Sigmoid colon (tissue), 7 donors: ENCODE data around the gene DPP6. TPM values are rescaled to one million over a fixed set of nuclear protein-coding genes. Genes with fewer than 3 reads are reported as not detected.
"Not testable (repeated sequence)": the region's sequence is repeated elsewhere in the genome, so short reads cannot be mapped to it uniquely, and the experiment has no call there.

Experiments used
- DNase-seq: peaks from one replicate; pipeline ENCODE4 v3.0.0-alpha.2; 2019
- H3K27ac ChIP-seq, 4 donors: fragments of 200-600 bp; sonication (generic); one replicate each; pipeline ENCODE4 v1.5.1; 2016 to 2019; ENCODE audit warnings: mild to moderate bottlenecking in 1 of 4
- H3K27me3 ChIP-seq, 3 donors: fragments of 200-600 bp; sonication (generic); one replicate each; pipeline ENCODE4 v1.5.1; 2019; ENCODE audit warnings: mild to moderate bottlenecking in 1 of 3
- H3K36me3 ChIP-seq, 4 donors: fragments of 200-600 bp; sonication (generic); one replicate each; pipeline ENCODE4 v1.5.1; 2016 to 2019
- H3K4me1 ChIP-seq, 4 donors: fragments of 200-600 bp; sonication (generic); one replicate each; pipeline ENCODE4 v1.5.1; 2017 to 2019
- H3K4me3 ChIP-seq, 4 donors: fragments of 200-600 bp; sonication (generic); one replicate each; pipeline ENCODE4 v1.5.1; 2017 to 2019; ENCODE audit warnings: mild to moderate bottlenecking in 2 of 4, moderate library complexity in 1 of 4
- H3K9me3 ChIP-seq, 4 donors: fragments of 200-600 bp in 3 of 4; sonication (generic) in 3 of 4; one replicate each; pipeline versions ENCODE4 v1.5.1 to v1.6.1; 2013 to 2019
- EP300 ChIP-seq, 4 donors: sonication (generic); formaldehyde crosslinking; IDR thresholded peaks; one replicate each; pipeline ENCODE4 v1.6.1; 2017; ENCODE audit warnings: antibody characterized with exemption in 4 of 4
- POLR2A ChIP-seq, 2 donors: fragments of 450-650 bp; IDR thresholded peaks; one replicate each; pipeline ENCODE4 v1.6.1; 2016; ENCODE audit warnings: antibody characterized with exemption in 2 of 2, mild to moderate bottlenecking in 2 of 2, moderate library complexity in 2 of 2
- POLR2AphosphoS5 ChIP-seq, 4 donors: sonication (generic); formaldehyde crosslinking; IDR thresholded peaks; one replicate each; pipeline ENCODE4 v1.6.1; 2017; ENCODE audit warnings: antibody characterized with exemption in 4 of 4
- WGBS, 2 donors: extraction: QIAGEN DNeasy Blood & Tissue Kit; methylation state at CpG; one replicate each; pipeline ENCODE4 v1.1.7; 2013; 5-methylcytosine and 5-hydroxymethylcytosine counted together
- intact Hi-C: fragments of 100-400 bp; cut with DNase I; formaldehyde crosslinking; loops from one replicate; pipeline ENCODE4 v1.15.1; 2023
- polyA plus RNA-seq, 3 donors: library from polyadenylated mRNA; stranded (reverse); fragments of 200-250 nt; gene quantifications; one replicate each; pipeline ENCODE4 v1.2.3, GENCODE V29; 2013
- total RNA-seq, 4 donors: library from RNA; depleted of rRNA; stranded (reverse); fragments of >200 nt; gene quantifications; one replicate each; pipeline ENCODE4 v1.1.0, GENCODE V29; 2016
- TF ChIP-seq, protein P1 (sequence below), 4 experiments: fragments of 450-650 bp in 3 of 4; fragments of 200-600 bp in 1 of 4; IDR thresholded peaks; one replicate each; pipeline ENCODE4 v1.5.1; 2016 to 2019; ENCODE audit warnings: antibody characterized with exemption in 4 of 4, mild to moderate bottlenecking in 3 of 4, moderate library complexity in 2 of 4
- donor health status: healthy with polysubstance abuse.
- donor health status: Bipolar disorder and iron deficiency.
- donor health status: healthy.

The DPP6 gene
- total and polyA plus RNA-seq, 7 donors, result 1.2 to 53.2 (median 41.0) TPM; not detected in 1

DNA sequence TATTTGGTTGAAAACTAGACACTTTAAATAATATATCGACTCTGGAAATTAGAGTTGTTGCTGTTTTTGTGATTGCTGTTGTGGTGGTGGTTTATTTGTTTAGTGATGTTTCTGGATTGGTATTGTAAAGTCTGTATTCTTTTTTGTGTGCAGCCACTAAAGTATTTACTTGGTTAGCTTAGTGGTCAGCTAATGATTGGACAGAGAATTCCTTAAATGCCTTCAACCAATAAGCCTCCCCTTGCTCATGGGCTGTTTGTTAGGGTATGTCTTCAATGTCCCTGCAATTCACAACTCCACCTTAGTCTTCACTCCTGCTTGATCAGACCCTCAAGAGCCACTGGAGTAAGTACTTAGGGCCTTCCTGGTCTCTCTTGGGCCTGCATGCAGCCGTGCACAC, 879.7 kb downstream of the DPP6 start:
- DNase-seq, result no peak
- Histone ChIP-seq H3K36me3 (no peaks in the 10 kb centered on the region), H3K4me1 (peaks cover 0 to 14% (median 8%) of the 10 kb centered on the region in 4 donors), H3K27me3 (no peaks in the 10 kb centered on the region), H3K4me3 (no peak overlapping the region), H3K27ac (no peak overlapping the region), H3K9me3 (peaks cover 0 to 5% (median 0%) of the 10 kb centered on the region in 4 donors)
- intact Hi-C loops, result no loop called here
- 85 to 88% methylated on average over 2 of the region's 2 CpGs for WGBS, 2 donors
- TF ChIP-seq POLR2AphosphoS5 (IDR thresholded peaks at IDR 0.05), result no peak
- TF ChIP-seq EP300 (IDR thresholded peaks at IDR 0.05), result no peak
- TF ChIP-seq POLR2A (IDR thresholded peaks at IDR 0.05), result no peak
- TF ChIP-seq, protein P1, sequence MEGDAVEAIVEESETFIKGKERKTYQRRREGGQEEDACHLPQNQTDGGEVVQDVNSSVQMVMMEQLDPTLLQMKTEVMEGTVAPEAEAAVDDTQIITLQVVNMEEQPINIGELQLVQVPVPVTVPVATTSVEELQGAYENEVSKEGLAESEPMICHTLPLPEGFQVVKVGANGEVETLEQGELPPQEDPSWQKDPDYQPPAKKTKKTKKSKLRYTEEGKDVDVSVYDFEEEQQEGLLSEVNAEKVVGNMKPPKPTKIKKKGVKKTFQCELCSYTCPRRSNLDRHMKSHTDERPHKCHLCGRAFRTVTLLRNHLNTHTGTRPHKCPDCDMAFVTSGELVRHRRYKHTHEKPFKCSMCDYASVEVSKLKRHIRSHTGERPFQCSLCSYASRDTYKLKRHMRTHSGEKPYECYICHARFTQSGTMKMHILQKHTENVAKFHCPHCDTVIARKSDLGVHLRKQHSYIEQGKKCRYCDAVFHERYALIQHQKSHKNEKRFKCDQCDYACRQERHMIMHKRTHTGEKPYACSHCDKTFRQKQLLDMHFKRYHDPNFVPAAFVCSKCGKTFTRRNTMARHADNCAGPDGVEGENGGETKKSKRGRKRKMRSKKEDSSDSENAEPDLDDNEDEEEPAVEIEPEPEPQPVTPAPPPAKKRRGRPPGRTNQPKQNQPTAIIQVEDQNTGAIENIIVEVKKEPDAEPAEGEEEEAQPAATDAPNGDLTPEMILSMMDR (IDR thresholded peaks at IDR 0.05), result no peak

DNA sequence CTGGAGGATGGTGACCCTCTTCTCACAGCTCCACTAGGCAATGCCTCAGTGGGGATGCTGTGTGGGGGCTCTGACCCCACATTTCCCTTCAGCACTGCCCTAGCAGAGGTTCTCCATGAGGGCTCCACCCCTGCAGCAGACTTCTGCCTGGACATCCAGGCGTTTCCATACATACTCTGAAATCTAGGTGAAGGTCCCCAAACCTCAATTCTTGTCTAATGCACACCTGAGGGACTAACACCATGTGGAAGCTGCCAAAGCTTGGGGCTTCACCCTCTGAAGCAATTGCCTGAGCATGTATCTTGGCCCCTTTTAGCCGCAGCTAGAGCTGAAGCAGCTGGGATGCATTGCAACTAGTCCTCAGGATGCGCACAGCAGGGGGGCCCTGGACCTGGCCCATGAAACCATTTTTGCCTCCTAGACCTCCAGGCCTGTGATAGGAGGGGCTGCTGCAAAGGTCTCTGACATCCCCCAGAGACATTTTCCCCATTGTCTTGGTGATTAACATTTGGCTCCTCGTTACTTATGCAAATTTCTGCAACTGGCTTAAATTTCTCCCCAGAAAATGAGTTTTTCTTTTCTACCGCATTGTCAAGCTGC, 882.3 kb downstream of the DPP6 start:
- H3K27me3 ChIP-seq, H3K27ac ChIP-seq, DNase-seq, H3K4me3 ChIP-seq, H3K9me3 ChIP-seq, H3K4me1 ChIP-seq, intact Hi-C loops, H3K36me3 ChIP-seq: not testable (repeated sequence)
- 90 to 95% methylated on average over 5 of the region's 5 CpGs for WGBS, 2 donors

DNA sequence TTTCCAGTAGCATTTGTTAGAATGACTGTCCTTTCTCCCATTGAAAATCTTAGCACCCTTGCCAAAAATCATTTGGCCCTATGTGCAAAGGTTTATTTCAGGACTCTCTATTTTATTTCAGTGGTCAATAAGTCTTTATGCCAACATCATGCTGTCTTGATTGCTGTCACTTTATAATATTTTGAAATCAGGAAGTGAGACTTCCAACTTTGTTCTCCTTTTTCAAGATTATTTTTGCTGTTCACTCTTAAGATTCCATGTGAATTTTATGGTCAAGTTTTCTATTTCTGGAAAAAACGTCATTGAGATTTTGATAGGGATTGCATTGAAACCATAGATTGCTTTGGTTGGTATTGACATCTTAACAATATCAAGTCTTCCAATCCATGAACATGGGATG, 885.6 kb downstream of the DPP6 start:
- H3K36me3 ChIP-seq, result no peaks in the 10 kb centered on the region
- H3K27ac ChIP-seq, result no peak overlapping the region
- TF ChIP-seq POLR2AphosphoS5 (IDR thresholded peaks at IDR 0.05), result no peak
- TF ChIP-seq, protein P1 (IDR thresholded peaks at IDR 0.05), result no peak
- no peak for TF ChIP-seq POLR2A (IDR thresholded peaks at IDR 0.05)
- no peak for TF ChIP-seq EP300 (IDR thresholded peaks at IDR 0.05)
- H3K4me1 ChIP-seq, result no peaks in the 10 kb centered on the region
- intact Hi-C loops, result no loop called here
- H3K27me3 ChIP-seq, result no peaks in the 10 kb centered on the region
- 71 to 85% methylated on average over 1 of the region's 1 CpG for WGBS, 2 donors
- DNase-seq, result no peak
- H3K9me3 ChIP-seq, result peaks cover 0 to 5% (median 0%) of the 10 kb centered on the region in 4 donors
- H3K4me3 ChIP-seq, result no peak overlapping the region

DNA sequence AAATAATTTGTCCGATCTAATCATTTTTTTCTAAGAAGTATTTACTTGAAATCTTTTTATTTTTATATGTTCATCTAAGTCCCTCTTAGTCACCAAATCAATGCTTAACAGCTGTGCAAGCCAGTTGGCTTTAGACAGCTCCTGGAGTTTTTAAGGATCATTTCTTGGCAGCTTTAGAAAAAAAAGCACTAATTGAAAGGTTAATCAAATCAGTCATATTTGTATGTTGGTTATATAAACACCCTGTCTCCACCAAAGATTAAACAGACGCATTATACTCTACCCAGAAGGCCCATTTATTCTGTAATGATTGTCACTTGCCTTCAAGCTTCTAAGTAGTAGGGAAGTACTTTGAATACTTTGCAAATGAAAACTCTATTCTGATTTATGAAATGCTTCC, 890.5 kb downstream of the DPP6 start:
- 86 to 87% methylated on average over 2 of the region's 2 CpGs for WGBS, 2 donors
- no peaks in the 10 kb centered on the region for H3K27me3 ChIP-seq
- H3K4me3 ChIP-seq, result no peak overlapping the region
- DNase-seq, result no peak
- H3K9me3 ChIP-seq, result no peaks in the 10 kb centered on the region
- H3K27ac ChIP-seq, result no peak overlapping the region
- TF ChIP-seq, protein P1 (IDR thresholded peaks at IDR 0.05), result no peak
- no peak for TF ChIP-seq POLR2AphosphoS5 (IDR thresholded peaks at IDR 0.05)
- no peak for TF ChIP-seq POLR2A (IDR thresholded peaks at IDR 0.05)
- no peak for TF ChIP-seq EP300 (IDR thresholded peaks at IDR 0.05)
- intact Hi-C loops, result no loop called here
- no peaks in the 10 kb centered on the region for H3K4me1 ChIP-seq
- peaks cover 5 to 41% (median 23%) of the 10 kb centered on the region in 4 donors for H3K36me3 ChIP-seq
